T-helper 1 cell treated with Interleukin-12 subunit alpha and Interleukin-12 subunit beta and Interleukin-4 antibody, amounts not matched to agents 30 μg/mL and 1 μg/mL, for 36 hours (primary cell): ENCODE measurements around the gene MANEAL.

Experiments used
- H3K27ac Mint-ChIP-seq: one replicate; pipeline ENCODE4 v1.8.0; 2021; ENCODE audit warnings: mild to moderate bottlenecking, mixed read lengths
- H3K27me3 Mint-ChIP-seq: one replicate; pipeline ENCODE4 v1.8.0; 2021; ENCODE audit warnings: low read depth, mixed read lengths
- H3K36me3 Mint-ChIP-seq: one replicate; pipeline ENCODE4 v1.8.0; 2021; ENCODE audit warnings: low read depth, mixed read lengths
- H3K4me1 Mint-ChIP-seq: one replicate; pipeline ENCODE4 v1.8.0; 2021; ENCODE audit warnings: low read depth, mixed read lengths
- H3K4me3 Mint-ChIP-seq: one replicate; pipeline ENCODE4 v1.8.0; 2021; ENCODE audit warnings: mild to moderate bottlenecking, moderate library complexity, mixed read lengths
- H3K9me3 Mint-ChIP-seq: one replicate; pipeline ENCODE4 v1.8.0; 2021; ENCODE audit warnings: mixed read lengths

The MANEAL gene

GRCh38 chr1:37793773-37794371 is at the start of gene MANEAL:
TSS of gene MANEAL (plus strand) at chr1:37793847. CDS start at chr1:37794183, 336 bp downstream.
- Mint-ChIP-seq H3K27me3 (peaks cover 45% of the 10 kb centered on the region), H3K36me3 (peaks cover 3% of the 10 kb centered on the region), H3K4me1 (peaks cover 6% of the 10 kb centered on the region), H3K27ac (no peak within 1 kb of the TSS), H3K4me3 (peak within 1 kb of the TSS; percentile 63), H3K9me3 (no peaks in the 10 kb centered on the region)

GRCh38 chr1:37746806-37747205 is 46.8 kb upstream of the MANEAL start:
- Mint-ChIP-seq H3K27ac (no peak overlapping the region), H3K4me1 (no peaks in the 10 kb centered on the region), H3K9me3 (peaks cover 9% of the 10 kb centered on the region), H3K27me3 (peaks cover 20% of the 10 kb centered on the region), H3K4me3 (no peak overlapping the region), H3K36me3 (no peaks in the 10 kb centered on the region)

GRCh38 chr1:37748565-37748964 is 45.1 kb upstream of the MANEAL start:
- no peaks in the 10 kb centered on the region for H3K36me3 Mint-ChIP-seq
- H3K4me1 Mint-ChIP-seq = peaks cover 1% of the 10 kb centered on the region
- peaks cover 9% of the 10 kb centered on the region for H3K9me3 Mint-ChIP-seq
- H3K4me3 Mint-ChIP-seq = no peak overlapping the region
- peaks cover 29% of the 10 kb centered on the region for H3K27me3 Mint-ChIP-seq
- H3K27ac Mint-ChIP-seq = no peak overlapping the region

DNA sequence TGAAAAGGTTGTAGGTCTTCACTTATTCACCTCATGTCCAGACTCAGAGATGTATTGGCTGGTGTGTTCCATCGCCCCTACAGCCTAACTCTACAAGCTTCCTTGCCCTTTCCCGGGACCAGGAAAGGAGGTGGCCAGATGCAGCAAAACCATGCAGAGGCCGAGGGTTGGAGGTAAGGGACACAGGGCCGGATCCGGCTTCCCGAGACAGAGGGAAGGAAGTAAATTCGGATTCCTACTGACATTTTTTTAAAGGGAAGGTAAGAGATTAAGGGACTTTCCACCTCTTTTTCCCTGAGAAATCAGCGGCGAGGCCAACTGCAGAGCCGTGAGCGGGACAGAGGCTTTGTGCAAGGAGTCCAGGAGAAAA is 41.4 kb upstream of the MANEAL start:
- Mint-ChIP-seq H3K36me3 (no peaks in the 10 kb centered on the region), H3K27ac (no peak overlapping the region), H3K9me3 (peaks cover 3% of the 10 kb centered on the region), H3K27me3 (peaks cover 42% of the 10 kb centered on the region), H3K4me1 (peaks cover 3% of the 10 kb centered on the region), H3K4me3 (peak overlapping the region; percentile 54)

- Mint-ChIP-seq H3K27ac (no peak overlapping the region), H3K27me3 (peaks cover 38% of the 10 kb centered on the region), H3K4me1 (peaks cover 3% of the 10 kb centered on the region), H3K4me3 (peak overlapping the region; percentile 54), H3K9me3 (no peaks in the 10 kb centered on the region), H3K36me3 (no peaks in the 10 kb centered on the region)
These were observed 40.8 kb upstream of the MANEAL start for GRCh38 chr1:37752583-37753471.

- Mint-ChIP-seq H3K27ac (no peak overlapping the region), H3K4me3 (peak overlapping the region; percentile 50), H3K4me1 (peaks cover 3% of the 10 kb centered on the region), H3K9me3 (no peaks in the 10 kb centered on the region), H3K27me3 (peaks cover 38% of the 10 kb centered on the region), H3K36me3 (no peaks in the 10 kb centered on the region)
These were observed 40.0 kb upstream of the MANEAL start for GRCh38 chr1:37753473-37754321.

- Mint-ChIP-seq H3K36me3 (no peaks in the 10 kb centered on the region), H3K4me3 (no peak overlapping the region), H3K27me3 (peaks cover 35% of the 10 kb centered on the region), H3K4me1 (peaks cover 3% of the 10 kb centered on the region), H3K9me3 (no peaks in the 10 kb centered on the region), H3K27ac (no peak overlapping the region)
These were observed 38.4 kb upstream of the MANEAL start for GRCh38 chr1:37755290-37755689.

DNA sequence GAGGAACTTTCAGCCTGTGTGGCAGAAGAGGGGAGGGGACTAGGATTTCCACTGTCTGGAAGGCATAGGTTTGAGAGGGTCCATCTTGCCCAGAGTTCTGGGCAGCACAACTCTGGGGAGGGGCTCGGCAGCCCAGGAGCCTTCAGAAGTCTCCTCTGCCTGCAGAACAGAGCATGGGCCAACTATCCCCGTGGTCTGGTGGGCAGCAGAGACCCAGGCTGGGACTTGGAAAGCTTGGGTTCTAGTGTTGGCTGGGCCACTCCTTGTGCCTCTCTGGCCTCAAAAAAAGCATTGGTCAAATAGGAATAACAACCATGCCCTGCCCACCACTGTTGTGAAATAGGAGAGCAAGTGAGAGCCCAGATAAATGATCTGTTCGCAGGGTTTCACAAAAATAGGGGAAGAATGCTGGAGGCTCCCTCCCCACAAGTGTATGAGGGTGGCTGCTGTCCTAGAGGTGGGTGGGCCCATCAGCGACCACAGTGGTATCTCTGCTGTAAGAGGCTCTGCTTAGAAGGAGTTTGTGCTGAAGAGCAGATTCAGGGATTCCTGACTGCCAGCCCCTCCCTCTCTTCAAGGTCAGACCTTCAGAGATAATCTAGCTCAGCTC is 37.6 kb upstream of the MANEAL start:
- no peaks in the 10 kb centered on the region for H3K36me3 Mint-ChIP-seq
- no peak overlapping the region for H3K27ac Mint-ChIP-seq
- H3K27me3 Mint-ChIP-seq = peaks cover 35% of the 10 kb centered on the region
- no peaks in the 10 kb centered on the region for H3K9me3 Mint-ChIP-seq
- no peak overlapping the region for H3K4me3 Mint-ChIP-seq
- H3K4me1 Mint-ChIP-seq = peaks cover 3% of the 10 kb centered on the region

- Mint-ChIP-seq H3K36me3 (peaks cover 3% of the 10 kb centered on the region), H3K4me1 (no peaks in the 10 kb centered on the region), H3K4me3 (no peak overlapping the region), H3K9me3 (no peaks in the 10 kb centered on the region), H3K27ac (no peak overlapping the region), H3K27me3 (peaks cover 34% of the 10 kb centered on the region)
These were observed 34.2 kb upstream of the MANEAL start for GRCh38 chr1:37759451-37759850.

GRCh38 chr1:37761416-37762095 is 32.1 kb upstream of the MANEAL start:
- H3K4me3 Mint-ChIP-seq = no peak overlapping the region
- peaks cover 3% of the 10 kb centered on the region for H3K36me3 Mint-ChIP-seq
- no peaks in the 10 kb centered on the region for H3K4me1 Mint-ChIP-seq
- H3K27ac Mint-ChIP-seq = no peak overlapping the region
- H3K27me3 Mint-ChIP-seq = peaks cover 44% of the 10 kb centered on the region
- H3K9me3 Mint-ChIP-seq = no peaks in the 10 kb centered on the region

DNA sequence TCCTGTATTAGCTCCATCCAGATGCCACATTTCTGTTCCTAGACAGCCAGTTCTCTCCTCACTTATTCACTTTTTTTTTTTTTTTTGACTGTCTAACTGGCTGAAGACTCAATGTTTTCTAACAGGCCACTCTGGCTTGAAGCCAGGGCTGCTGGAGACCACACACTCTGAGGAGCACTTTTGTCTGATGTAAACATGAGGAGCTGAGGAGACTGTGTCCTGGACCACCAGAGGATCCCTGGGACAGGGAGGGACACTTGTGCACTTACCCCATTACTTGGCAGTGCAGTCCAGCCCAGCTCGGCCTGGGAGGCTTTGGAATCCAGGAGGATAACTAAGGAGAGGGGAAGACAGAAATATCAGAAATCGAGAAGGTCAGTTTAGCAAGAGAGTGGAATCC is 31.1 kb upstream of the MANEAL start:
- Mint-ChIP-seq H3K27me3 (peaks cover 54% of the 10 kb centered on the region), H3K9me3 (no peaks in the 10 kb centered on the region), H3K27ac (no peak overlapping the region), H3K4me3 (no peak overlapping the region), H3K4me1 (no peaks in the 10 kb centered on the region), H3K36me3 (peaks cover 3% of the 10 kb centered on the region)

DNA sequence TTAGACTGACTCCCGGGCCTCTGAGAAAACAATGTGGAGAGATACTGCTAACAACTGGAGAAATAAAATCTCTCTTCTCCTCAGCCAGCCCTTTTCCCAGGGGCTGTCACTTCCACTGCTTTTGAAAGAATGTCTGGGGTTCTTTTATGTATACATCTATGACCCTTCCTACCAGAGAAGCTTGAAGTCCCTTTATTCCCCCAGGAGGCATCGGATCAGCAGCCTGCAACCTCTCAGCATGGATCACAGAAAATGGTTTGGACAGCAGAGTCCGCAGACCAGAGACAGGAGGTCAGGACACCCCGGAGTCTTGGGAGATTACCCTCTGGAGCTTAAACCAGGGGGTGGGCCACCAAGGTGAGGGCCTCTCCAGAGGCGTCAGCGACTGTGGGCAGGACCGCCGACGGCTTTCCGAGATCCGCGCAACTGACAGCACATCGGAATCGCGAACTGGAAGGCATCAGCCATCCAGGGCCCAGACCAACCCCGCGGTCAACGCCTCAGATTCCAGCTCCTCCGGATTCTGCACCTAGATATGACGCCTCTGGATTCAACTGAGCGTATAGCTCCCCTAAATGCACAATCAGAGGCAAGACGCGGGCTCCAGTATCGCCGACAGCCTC is 29.7 kb upstream of the MANEAL start:
- Mint-ChIP-seq H3K9me3 (no peaks in the 10 kb centered on the region), H3K27me3 (peaks cover 66% of the 10 kb centered on the region), H3K36me3 (peaks cover 3% of the 10 kb centered on the region), H3K4me3 (no peak overlapping the region), H3K27ac (no peak overlapping the region), H3K4me1 (no peaks in the 10 kb centered on the region)

GRCh38 chr1:37764414-37764825 is 29.2 kb upstream of the MANEAL start:
- H3K4me3 Mint-ChIP-seq = no peak overlapping the region
- no peaks in the 10 kb centered on the region for H3K4me1 Mint-ChIP-seq
- H3K27ac Mint-ChIP-seq = peak overlapping the region; percentile 10
- H3K36me3 Mint-ChIP-seq = peaks cover 3% of the 10 kb centered on the region
- no peaks in the 10 kb centered on the region for H3K9me3 Mint-ChIP-seq
- peaks cover 71% of the 10 kb centered on the region for H3K27me3 Mint-ChIP-seq
